ENCODE measurements around the gene ABCF2. TPM values are rescaled to one million over a fixed set of nuclear protein-coding genes. Genes with fewer than 3 reads are reported as not detected.

ABCF2 gene
- total RNA-seq, 1 donor from 2014 or later = 7.8 TPM

GRCh38 chr7:151252961-151253711, 26.1 kb upstream of the ABCF2 start:
- DNase-seq (ENCODE audit: low spot score) (no peak), ATAC-seq (no peak)

DNA sequence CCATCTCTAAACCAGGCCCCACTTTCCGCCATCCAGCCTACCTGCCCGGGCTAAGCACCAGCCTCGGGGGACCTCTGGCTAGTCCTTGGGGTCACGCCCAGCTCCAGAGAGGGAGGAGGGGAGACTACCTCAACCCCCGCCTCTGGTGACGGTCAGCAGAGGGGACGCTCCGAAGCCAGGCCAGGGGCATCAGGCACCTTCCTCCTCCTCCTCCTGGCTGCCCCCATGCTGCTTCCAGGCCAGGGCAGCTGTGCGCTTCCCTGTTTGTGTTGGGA, 25.5 kb upstream of the ABCF2 start:
- ATAC-seq = no peak
- no peak for DNase-seq (ENCODE audit: low spot score)

DNA sequence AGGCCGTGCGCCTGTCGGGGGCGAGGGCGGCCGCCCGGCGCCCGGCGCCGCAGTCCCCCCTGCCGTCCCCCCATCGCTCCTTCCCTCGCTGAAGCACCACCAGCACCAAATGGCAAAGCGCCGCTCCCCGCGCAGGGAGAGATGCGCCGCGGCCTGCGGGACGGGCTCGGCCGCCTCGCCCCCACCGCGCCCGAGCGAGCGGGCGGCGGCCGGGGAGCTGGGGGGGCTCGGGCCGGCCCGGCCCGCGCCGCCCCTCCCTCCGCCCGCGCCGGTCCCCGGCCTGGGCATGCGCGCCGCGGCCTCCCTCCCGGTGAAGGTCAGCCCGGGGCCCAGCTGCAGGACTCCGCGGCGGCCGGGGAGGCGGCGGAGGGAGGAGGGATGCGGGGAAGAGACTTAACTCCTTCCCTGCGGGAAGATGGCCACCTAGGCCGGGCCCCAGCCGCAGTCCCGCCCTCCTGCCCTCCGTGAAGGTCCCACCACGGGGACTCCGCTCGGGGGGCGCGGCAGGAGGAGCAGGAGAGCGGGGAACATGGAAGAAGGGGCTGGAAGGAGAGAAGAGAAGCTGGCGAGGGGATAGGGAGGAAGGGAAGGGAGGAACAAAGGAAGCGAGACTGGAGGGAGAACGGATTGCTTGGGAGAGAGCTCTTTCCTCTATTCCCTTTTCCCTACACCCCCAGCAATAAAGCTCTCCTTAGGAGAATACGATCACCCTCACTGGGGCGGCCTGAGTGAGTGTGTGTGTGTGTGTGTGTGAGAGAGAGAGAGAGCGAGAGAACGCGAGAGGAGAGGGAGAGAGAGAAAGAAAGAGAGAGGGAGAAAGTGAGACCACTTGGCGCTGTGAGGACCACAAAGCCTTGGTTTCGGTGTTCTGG, 24.9 kb upstream of the ABCF2 start:
- peak; percentile 44 for ATAC-seq
- DNase-seq (ENCODE audit: low spot score) = no peak

GRCh38 chr7:151251328-151251688, 24.3 kb upstream of the ABCF2 start:
- no peak for ATAC-seq

GRCh38 chr7:151250181-151251132, 23.5 kb upstream of the ABCF2 start:
- DNase-seq (ENCODE audit: low spot score) (no peak), ATAC-seq (no peak)

More at GRCh38 chr7:151251328-151251688, 24.3 kb upstream of the ABCF2 start:
- no peak for DNase-seq (ENCODE audit: low spot score)

- DNase-seq (ENCODE audit: low spot score) = no peak
- ATAC-seq = peak; percentile 11
These were observed 22.7 kb upstream of the ABCF2 start for GRCh38 chr7:151249732-151250072.

GRCh38 chr7:151249034-151249731, 22.2 kb upstream of the ABCF2 start:
- no peak for DNase-seq (ENCODE audit: low spot score)
- peak; percentile 62 for ATAC-seq

DNA sequence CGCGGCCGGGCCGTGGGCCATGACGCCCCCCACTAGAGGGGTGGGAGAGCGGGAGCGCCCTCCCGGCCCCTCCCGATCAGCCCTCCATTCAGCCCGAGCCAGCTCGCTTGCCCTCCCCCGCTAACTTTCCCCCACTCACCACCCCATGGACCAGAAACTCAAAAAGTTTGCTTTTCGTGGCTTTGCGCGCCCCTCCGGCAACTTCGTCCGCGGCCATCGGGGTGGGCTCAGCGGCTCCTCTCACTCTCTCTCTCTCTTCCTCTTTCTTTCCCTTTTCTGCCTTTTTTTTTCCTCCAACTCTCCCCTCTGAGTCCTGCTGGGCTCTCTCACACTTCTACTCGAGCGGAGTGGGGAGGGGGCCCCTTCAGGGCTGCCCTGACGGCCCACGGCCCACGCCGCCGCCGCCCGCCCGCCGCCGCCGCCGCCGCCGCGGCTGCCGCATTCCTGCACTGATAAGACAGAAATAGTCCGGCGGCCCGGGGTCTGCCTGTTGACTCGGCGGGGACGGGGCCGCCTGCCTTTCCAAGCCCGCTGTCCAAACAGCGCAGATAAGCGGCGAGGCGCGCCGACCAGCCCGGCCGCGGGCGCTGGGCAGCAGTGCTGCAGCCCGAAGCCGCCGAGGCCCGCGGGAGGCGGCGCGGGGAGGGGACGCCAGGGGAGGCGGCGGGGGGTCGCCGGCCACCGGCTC, 21.5 kb upstream of the ABCF2 start, which contains the start of gene SMARCD3:
Gene SMARCD3, minus strand, starts transcription at position 349 of the 688 bp plus-strand sequence. Its CDS starts 132 bp downstream, at position 217.
- ATAC-seq (peak; percentile 60), DNase-seq (ENCODE audit: low spot score) (peak; percentile 64)

GRCh38 chr7:151247611-151248345, 20.8 kb upstream of the ABCF2 start:
- no peak for ATAC-seq
- DNase-seq (ENCODE audit: low spot score) = no peak

GRCh38 chr7:151246851-151247580, 20.0 kb upstream of the ABCF2 start:
- ATAC-seq (no peak), DNase-seq (ENCODE audit: low spot score) (no peak)

- DNase-seq (ENCODE audit: low spot score) (no peak), ATAC-seq (no peak)
These were observed 19.3 kb upstream of the ABCF2 start for GRCh38 chr7:151246102-151246850.

DNA sequence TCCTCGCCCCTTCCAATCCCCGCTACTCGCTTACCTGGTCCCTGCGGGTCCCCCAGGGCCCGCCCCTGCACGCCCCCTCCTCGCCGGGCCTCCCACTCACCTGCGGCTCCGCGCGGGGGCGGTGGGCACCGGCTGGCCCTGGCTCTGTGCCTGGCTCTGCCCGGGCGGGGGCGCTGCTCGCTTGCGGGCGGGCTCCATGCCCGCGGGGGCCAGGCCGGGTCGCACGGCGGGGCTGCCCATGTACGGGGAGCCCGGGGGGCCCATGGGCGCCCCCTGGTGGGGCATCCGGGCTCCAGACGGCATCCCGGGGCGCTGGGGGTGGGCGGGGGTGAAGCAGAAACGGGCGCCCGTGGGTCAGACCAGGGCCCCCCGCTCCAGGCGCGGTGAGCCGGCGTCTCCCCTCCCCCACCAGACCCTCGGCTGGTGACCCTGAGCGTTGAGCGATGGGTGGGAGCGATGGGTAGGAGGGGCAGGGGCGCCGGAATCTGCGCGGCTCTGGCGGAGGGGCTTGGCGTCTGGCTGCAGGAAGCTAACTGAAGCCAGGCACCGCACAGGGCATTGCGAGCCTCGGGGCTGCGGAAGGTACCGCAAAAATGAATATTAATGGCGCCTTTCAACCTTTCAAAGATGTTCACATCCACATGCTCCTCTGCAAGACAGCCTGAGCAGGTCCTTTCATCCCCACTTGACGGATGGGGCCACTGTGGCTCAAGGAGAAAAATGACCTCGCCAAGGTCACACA, 18.5 kb upstream of the ABCF2 start:
- DNase-seq (ENCODE audit: low spot score) (no peak), ATAC-seq (peak; percentile 7)

GRCh38 chr7:151244841-151245346, 17.9 kb upstream of the ABCF2 start:
- ATAC-seq (no peak), DNase-seq (ENCODE audit: low spot score) (no peak)

DNA sequence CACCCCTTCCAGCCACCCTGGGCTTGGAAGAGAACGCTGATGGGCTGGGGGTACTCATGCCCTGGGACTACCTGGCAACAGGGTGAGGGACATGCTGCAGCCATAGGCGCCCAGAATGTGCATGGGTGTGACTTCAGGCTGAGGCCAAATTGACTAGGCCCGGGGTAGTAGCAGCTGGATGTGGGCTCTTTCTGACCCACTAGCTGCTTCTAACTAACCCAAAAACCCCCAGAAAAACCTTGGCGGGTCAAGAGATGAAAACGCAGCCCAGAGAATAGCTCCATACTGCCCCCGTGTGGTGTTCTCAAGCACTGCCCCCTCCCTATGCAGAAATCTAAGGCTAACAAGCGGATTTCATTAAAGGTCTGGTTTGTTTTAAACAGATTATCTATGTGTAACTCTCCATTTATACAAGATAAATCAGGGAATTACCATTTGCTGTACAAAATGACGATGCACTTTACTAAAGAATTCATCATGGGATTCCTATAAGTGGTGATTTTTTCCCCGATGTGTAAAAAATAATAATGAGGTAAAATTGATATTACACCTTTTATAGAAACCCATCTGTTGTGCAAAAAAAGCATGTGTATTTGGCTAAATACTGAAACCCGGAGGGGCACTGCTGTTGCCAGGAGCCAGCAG, 17.3 kb upstream of the ABCF2 start:
- ATAC-seq (peak; percentile 52), DNase-seq (ENCODE audit: low spot score) (no peak)

DNA sequence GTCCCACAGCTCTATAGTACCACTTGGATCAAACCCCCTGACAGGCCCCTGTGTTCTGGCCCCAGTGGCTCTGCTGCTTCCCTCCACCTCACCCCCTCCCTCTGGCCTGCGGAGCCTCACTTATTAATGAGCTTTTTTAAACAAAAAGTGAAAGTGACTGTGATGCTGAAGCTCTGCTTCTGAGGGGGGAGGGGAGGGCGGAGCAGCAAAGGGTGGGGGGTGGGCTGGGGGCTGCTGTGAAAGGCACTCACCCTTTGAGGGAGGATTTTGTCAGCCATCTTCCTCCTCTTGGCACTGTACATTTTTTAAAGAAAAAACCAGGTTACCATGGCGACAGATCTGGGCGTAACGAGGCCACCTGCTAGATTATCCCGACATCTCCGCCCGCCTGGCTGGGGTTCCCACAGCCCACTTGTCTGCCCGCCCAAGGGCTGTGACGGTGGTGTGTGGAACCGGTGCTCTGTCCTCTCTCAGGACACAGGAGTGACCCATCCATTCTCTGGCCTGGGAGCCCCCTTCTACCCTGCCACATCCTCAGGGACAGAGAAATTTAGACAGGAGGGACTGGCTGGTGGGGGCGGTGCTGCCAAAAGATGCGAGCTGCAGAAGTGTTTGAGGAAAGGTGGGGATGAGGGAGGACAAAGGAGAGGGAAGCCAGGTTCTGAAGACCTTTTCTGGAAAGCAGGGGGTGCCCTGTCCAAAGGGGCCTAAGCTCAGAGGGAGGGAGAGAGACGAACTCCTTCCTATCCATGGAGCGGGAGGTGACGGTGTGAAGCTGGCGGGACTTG, 16.6 kb upstream of the ABCF2 start:
- DNase-seq (ENCODE audit: low spot score) (no peak), ATAC-seq (peak; percentile 8)

DNA sequence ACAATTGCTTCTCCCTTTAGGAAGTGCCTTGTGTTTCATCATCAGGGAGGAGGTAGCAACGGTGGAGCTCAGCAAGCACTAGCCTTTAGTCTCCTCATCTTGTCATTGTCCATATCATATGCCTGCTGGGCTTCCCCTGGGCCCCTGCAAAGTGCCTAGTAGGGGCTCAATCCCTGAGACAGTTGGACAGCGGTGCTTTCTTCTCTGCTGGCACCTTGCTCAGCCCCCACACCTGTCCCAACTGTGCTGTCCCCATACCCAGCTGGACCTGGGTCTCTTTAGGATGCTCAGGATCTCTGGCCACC, 16.0 kb upstream of the ABCF2 start:
- no peak for DNase-seq (ENCODE audit: low spot score)
- ATAC-seq = no peak
